Measurements from ENCODE around the gene RIMBP3C.
A peak's percentile ranks its signal among the peaks of the same experiment; 100 is the strongest.
"Not testable (repeated sequence)": the region's sequence is repeated elsewhere in the genome, so short reads cannot be mapped to it uniquely, and the experiment has no call there.

The RIMBP3C gene, protein sequence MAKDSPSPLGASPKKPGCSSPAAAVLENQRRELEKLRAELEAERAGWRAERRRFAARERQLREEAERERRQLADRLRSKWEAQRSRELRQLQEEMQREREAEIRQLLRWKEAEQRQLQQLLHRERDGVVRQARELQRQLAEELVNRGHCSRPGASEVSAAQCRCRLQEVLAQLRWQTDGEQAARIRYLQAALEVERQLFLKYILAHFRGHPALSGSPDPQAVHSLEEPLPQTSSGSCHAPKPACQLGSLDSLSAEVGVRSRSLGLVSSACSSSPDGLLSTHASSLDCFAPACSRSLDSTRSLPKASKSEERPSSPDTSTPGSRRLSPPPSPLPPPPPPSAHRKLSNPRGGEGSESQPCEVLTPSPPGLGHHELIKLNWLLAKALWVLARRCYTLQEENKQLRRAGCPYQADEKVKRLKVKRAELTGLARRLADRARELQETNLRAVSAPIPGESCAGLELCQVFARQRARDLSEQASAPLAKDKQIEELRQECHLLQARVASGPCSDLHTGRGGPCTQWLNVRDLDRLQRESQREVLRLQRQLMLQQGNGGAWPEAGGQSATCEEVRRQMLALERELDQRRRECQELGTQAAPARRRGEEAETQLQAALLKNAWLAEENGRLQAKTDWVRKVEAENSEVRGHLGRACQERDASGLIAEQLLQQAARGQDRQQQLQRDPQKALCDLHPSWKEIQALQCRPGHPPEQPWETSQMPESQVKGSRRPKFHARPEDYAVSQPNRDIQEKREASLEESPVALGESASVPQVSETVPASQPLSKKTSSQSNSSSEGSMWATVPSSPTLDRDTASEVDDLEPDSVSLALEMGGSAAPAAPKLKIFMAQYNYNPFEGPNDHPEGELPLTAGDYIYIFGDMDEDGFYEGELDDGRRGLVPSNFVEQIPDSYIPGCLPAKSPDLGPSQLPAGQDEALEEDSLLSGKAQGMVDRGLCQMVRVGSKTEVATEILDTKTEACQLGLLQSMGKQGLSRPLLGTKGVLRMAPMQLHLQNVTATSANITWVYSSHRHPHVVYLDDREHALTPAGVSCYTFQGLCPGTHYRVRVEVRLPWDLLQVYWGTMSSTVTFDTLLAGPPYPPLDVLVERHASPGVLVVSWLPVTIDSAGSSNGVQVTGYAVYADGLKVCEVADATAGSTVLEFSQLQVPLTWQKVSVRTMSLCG (N-terminal part only)

DNA sequence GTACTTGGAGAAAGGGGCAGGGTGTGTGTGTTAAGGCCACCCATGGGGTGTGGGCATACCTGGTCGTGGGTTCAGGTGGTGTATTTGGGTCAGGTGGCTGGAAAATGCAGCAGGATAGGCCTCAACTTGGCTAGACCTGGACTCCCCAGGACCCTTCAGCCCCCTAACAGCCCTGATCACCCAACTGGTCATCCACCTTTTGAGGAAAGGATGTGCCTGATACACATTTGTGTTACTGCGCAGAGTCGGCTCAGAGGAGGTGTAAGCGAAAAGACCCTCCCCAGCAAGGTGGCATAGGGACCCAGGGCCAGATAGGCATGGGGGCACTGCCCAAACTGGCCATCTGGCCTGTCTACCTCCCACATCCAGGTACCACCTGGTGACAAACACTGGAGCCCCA is at the start of gene RIMBP3C:
RIMBP3C (minus strand) TSS at position 101 of the 400 bp plus-strand sequence. CDS start 485 bp downstream, outside the sequence.
- not testable (repeated sequence) for DNase-seq (ENCODE audit: low read depth in 2 of 2)

DNA sequence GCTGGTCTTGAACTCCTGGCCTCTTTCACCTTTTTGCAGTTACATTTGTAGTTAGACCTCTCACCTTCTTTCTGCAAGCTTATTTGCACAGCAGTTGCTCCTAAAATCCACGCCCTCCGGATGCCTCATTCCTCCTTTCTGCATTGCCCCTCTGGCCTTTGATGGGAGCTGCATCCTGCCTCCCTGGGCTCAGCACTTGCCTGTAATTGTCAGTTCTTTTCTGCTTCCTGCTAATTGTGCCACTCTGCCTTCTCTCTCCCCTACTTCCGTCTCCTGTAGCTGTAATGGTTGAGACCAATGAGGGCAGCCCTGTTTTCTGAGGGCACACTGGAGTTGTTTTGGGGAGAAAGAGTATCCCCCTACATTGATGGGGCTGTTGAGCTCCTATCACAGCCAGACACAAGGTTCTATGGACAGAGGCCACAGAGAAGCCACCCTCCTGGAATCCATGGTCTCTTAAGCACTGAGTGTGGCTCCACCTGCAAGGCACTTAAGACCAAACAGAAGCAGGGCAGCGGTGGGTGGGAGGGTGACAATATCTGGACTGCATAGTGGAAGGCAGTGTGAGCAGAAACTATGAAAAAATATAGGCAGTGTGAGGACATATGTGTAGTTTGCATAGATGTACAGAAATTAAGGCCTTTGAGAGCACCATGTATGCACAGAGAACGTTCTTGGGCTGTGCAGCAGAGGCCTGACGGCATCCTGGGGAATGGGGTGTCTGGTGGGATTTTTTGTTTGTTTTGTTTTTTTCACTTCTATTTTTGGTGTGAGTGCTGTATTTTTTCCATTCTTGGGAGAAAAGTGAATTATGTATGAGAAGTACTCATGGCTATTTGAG is 48.0 kb upstream of the RIMBP3C start:
- DNase-seq (ENCODE audit: low read depth in 2 of 2), result no peak

DNA sequence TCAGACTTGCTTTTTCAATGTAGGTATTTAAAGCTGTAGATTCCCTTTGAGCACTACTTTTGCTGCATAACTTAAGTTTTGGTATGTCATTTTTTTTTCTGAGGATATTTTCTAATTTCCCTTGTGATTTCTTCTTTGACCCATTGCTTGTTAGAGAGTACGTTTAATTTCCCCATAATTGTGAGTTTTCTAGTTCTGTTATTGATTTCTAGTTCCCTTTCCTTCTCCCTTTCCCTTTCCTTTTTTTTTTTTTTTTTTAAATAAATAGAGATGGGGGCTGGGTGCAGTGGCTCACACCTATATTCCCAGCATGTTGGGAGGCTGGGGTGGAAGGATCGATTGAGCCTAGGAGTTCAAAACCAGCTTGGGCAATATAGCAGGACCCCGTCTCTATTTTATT is 47.0 kb upstream of the RIMBP3C start:
- DNase-seq (ENCODE audit: low read depth in 2 of 2), result no peak

DNA sequence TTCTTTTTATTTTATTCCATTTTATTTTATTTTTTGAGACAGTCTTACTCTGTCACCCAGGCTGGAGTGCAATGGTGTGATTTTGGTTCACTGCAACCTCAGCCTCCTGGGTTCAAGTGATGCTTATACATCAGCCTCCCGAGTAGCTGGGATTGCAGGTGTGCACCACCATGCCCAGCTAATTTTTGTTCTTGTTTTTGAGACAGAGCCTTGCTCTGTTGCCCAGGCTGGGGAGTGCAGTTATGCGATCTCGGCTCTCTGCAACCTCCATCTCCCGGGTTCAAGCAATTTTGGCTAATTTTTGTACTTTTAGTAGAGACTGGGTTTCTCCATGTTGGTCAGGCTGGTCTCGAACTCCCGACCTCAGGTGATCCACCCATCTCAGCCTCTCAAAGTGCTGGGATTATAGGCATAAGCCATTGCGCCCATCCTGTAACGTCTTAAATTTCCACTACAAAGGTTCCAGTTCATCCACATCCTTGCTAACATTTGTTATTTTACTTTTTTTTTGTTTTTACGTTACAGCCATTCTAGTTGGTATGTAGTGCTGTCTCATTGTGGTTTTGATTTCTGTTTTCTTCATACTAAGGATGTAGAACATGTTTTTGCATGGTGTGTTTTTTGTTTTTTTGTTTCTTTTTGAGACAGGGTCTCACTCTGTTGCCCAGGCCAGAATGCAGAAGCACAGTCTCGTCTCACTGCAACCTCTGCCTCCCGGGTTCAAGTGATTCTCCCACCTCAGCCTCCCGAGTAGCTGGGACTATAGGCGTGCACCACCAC is 45.3 kb upstream of the RIMBP3C start:
- DNase-seq (ENCODE audit: low read depth in 2 of 2), result not testable (repeated sequence)

DNA sequence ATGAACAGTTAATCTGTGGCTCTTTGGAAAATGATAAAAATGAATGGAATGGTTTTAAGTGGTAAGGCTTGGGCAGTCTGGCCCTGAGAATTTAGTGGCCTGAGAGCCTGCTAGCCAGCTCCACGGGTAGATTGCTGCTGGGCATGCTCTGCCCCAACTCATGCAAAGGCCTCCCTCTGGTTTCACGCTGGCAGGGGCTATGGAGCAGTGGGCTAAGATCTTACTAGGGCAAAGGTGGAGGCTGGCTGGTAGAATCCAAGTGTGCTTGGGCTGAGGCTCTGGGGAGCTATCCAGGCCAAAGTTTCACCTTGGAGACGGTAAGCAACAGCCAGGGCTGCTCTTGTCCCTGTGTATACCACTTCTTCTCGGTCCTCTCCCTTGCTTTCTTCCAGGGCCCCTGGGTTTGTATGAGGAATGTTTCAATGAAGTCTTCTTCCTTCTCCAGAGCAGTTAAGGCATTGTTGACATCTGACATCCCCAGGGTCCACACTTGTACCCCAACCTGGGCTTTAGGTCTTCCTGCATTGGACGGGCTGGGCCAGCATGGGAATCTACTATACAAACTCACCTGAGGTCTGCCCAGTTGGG is 43.7 kb upstream of the RIMBP3C start:
- DNase-seq (ENCODE audit: low read depth in 2 of 2), result no peak

DNA sequence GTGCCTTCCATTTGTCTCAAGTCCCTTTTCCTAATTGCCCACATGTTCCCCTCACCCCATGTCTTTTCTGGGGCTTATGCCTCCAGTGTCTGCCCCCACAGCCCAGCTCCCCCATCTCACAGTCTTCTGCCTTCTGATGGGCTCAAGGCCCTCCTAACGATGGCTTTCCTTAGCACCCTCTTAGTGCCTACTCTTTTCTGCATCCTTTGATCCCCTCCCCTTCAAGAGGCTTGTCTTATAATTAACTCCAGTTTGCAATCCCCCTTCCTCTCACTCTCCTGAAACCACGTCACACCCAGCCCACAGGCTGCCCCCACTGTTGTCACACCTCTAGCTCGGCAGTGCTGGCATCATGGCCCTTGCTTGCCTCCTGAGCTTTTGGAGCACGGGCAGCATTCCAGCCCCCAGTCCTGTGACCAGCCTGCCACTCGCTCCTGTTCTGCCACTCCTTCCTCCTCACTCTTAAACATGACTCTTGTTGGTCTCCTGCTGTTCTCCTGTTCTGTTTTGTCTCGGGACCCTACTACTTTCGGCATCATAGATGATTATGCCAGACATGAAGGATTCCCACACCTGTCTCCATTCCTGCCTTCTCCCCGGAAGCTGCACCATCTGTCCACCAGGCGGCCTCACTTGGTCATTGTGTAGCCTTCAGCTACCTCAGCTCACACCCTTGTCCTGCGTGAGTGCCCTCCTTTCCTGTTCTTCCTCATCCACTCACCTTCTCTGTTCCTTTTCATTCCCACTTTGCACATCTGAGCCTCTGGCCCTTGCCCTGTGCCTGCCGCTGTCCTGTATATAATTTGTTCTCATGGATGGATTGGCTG is 42.4 kb upstream of the RIMBP3C start:
- no peak for DNase-seq (ENCODE audit: low read depth in 2 of 2)

DNA sequence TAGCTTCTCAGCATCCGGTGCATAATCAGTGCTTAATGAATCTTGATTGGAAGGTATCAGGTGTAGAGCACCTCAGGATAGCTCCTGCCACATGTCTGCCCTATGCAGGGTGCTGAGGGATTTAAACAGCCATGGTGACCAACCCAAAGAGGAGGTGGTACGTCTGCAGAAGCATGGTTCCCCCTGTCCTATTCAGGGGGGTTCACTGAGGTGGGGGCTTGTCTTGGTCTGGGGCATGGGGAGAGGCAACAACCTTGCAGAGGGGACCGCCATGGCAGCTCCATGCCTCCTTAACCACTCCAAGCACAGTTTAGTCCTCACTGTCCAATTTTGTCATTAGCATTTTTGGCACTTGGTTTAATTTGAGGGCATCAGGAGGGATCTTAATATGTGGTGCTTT is 41.2 kb upstream of the RIMBP3C start:
- DNase-seq (ENCODE audit: low read depth in 2 of 2), result no peak

DNA sequence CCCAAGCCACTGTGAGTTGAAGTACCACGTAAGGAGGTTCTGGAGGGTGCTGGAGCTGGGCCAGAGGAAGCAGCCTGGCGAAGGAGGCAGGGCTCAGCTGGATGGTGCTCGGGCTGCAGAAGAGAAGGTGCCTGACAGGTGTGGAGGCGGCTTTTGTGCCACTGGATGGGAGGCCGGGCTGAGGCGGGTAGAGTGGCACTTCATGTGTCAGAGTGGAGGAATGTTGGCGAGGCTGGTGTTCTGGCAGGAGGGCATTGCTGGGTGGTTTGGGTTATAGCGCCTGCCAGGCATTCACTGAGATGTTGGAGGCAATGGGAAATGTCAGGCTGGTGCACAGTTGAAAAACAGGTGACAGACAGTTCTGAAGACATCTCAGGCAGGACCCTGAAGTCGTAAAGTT is 40.4 kb upstream of the RIMBP3C start:
- DNase-seq (ENCODE audit: low read depth in 2 of 2), result no peak

DNA sequence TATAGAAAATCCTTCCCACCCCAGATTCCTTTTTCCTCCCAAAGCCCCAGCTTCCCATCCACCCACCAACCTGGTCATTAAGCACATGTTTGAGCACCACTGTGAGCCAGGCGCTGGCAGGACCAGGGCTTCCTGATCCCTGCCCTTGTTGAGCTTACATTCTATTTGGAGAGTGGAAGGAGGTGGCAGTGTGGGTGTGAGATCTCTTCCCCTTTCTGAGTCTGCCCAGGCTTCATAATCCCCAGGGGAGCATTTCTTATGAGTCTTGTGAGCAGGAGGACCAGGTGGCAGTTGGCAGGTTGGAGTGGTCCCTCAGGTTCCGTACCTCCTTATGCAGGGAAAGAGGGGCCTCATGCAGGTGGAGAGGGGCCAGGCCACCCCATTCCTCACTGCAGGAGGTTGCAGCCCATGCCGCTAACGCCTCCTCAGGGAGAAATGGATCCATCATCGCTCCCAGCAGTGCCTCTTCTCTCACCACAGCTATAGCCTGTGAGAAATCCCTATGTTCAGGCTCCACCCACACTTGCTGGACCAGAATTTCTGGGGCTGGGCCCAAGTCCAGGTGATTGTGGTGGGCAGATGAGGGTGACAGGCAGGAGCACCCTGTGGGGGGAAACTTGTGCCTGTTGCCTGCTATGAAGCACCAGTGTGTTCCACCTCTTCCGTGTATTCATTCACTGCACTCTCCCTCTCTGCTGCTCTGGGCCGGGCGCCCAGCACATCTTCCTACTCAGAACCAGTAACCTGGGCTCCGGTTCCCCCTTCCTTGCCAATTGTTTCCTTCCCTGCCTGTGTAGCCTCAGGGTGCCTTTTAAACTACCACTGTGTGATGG is 39.8 kb upstream of the RIMBP3C start:
- no peak for DNase-seq (ENCODE audit: low read depth in 2 of 2)

DNA sequence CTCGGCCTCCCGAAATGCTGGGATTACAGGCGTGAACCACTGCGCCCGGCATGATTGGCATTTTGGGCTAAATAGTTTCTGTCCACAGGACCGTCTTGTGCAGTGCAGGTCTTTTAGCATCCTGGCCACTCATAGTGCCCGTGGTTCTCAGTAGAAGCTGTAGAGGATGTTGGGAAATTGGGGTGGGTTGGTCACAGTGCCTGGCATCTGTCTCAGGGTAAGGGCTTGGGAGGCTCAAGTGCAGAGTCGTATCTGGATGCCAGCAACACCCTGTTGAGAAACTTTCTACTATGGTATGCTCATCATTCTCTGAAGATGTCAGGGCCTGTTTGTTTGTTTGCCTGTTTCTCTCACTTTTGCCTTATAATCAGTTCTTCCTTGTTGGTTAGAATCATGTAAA is 38.1 kb upstream of the RIMBP3C start:
- no peak for DNase-seq (ENCODE audit: low read depth in 2 of 2)

DNA sequence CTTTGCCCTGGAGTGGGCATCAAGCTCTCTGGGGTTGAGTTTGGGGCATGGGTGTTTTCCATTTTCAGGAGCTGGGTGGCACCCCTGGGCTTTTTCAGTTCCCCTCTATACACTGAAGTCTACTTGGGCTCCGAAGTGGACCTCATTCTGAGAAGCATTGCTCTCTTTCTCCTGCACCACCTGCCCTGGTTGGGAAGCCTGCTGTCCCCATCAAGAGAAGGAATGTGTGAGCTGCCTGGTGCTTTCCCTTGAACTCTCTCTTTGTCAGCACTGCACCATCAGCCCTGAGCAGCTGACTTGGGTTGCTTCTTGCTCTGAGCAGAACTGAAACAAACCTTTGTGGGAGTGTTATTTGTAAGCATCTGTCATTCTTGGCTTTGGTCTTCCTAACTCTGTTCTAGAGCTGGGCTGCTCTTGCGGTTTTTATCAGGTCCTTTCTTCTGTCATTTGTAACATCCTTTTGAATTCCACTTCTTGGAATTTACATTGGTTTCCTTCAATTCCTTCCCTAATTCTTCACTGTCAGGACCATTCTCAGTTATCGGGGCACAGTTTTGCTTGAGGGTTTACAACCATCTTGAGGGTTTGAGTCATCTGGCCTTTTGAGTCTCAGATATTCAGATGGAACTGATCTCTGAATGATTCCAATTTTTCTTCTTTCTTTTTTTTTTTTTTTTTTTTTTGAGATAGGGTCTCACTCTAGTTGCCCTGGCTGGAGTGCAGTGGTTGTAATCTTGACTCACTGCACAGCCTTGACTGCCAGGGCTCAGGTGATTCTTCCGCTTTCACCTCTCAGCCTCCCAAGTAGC is 36.7 kb upstream of the RIMBP3C start:
- peak; percentile 34 to 47 for DNase-seq (ENCODE audit: low read depth in 2 of 2)

DNA sequence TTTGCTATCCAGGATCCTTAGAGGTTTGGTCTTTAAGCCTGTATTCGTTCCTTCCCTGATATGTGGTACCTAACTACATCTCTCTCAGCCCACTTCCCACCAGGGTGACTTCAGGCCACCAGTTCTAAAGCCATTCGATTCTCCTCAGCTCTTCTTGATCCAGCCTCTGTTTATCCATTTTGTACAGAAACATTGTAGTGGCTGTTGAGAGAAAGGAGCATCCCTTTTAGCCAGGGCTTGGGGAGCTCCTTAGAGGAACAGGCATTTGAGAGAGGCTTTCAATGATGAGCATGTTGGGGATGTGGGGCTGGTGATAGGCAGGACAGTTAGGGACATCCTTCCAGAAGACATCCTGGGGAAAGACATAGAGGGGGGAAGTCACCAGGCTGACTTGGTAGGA is 34.1 kb upstream of the RIMBP3C start:
- DNase-seq (ENCODE audit: low read depth in 2 of 2), result no peak

DNA sequence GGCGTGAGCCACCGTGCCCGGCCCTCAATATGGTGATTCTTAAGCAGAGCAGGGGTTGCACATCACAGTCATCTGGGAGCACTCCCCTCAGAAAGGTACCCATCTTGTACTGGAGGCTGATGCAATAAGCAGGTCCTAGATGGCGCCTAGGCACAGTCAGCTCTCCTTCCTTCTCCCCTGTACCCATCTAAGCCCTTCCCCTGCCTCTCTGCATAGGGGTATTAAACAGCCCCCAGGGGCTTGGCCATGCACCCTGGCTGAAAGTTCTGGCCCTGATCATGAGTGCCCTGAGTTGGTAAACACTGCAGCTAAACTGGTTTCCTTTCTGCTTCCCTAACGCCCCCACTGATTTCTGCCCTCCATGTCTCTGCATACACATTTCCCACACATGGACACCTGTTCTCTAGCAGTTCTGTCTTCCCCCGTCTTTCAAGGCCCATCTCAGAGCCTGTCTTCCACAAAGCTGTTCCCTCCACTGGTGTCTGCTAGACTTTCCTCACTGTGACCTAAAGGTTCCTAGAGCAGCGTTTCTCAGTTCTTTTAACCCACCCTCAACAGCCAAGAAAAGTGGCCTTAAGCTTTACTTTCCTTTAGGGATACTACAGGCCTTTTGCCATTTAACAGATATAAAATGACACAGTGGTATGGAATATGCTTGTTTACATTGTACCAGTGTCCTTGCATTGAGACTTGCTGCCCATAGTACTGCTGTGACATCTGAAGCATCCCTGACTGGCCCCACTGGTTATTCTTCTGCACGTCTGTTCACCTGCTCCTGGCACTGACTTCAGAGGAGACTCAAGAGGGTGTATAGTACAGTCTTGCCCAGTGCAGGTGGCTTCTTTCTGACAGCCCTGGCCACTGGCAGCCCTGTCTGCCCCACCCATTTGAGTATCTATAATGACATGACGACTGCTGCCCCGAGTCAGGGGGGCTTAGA is 31.8 kb upstream of the RIMBP3C start:
- DNase-seq (ENCODE audit: low read depth in 2 of 2), result no peak

DNA sequence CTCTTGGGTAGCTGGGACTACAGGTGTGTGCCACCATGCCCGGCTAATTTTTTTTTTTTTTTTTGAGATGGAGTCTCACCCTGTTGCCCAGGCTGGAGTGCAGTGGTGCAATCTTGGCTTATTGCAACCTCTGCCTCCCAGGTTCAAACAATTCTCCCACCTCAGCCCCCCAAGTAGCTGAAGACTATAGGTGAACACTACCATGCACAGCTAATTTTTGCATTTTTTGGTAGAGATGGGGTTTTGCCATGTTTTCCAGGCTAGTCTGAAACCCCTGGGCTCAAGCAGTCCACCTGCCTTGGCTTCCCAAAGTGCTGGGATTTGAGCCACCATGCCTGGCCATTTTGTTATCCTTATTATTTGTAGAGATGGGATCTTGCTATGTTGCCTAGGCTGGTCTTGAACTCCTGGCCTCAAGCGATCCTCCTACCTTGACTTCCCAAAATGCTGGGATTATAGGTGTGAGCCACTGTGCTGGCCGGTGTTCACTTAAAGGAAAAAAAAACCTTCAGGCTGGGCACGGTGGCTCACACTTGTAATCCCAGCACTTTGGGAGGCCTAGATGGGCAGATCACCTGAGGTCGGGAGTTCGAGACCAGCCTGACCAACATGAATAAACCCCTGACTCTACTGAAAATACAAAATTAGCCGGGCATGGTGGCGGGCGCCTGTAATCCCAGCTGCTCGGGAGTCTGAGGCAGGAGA is 29.9 kb upstream of the RIMBP3C start:
- DNase-seq (ENCODE audit: low read depth in 2 of 2), result not testable (repeated sequence)

DNA sequence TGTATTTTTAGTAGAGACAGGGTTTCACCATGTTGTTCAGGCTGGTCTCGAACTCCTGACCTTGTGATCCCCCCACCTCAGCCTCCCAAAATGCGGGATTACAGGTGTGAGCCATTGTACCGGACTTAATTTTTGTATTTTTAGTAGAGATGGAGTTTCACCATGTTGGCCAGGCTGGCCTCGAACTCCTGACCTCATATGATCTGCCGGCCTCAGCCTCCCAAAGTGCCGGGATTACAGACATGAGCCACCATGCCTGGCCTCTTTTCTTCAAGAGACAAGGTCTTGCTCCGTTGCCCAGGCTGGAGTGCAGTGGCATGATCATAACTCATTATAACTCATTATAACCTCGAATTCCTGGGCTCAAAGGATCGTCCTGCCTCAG is 29.4 kb upstream of the RIMBP3C start:
- DNase-seq (ENCODE audit: low read depth in 2 of 2), result not testable (repeated sequence)

DNA sequence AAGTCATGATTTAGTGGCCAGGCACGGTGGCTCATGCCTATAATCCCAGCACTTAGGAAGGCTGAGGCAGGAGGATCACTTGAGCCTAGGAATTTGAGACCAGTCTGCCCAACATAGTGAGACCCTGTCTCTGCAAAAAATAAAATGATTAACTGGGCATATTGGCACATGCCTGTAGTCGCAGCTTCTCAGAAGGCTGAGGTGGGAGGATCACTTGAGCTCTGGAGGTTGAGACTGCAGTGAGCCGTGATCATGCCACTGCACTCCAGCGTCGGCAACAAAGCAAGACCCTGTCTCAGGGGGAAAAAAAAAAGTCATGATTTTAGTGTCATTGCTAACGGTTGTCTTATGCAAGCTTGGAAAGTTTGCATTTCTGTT is 28.2 kb upstream of the RIMBP3C start:
- DNase-seq (ENCODE audit: low read depth in 2 of 2), result no peak

Data from stimulated activated CD4-positive, alpha-beta T cell treated with anti-CD3 and anti-CD28 coated beads, Interleukin-15, amount 100 ng/mL, for 48 hours (primary cell).